Omental fat pad (tissue), 4 donors: ENCODE data around the gene SAMD11. TPM values are rescaled to one million over a fixed set of nuclear protein-coding genes. Genes with fewer than 3 reads are reported as not detected.

ENCODE experiments used
- ATAC-seq: fragments of 150-250 bp; one replicate; pipeline ENCODE4 v1.9.1; 2016; ENCODE audit warnings: mild to moderate bottlenecking, moderate library complexity; ENCODE audit not compliant: low FRiP score
- DNase-seq: peaks from one replicate; pipeline ENCODE4 v3.0.0-alpha.2; 2019; ENCODE audit warnings: low spot score
- CTCF ChIP-seq, 3 donors: fragments of 450-650 bp; IDR thresholded peaks; one replicate each; pipeline ENCODE4 v1.5.1; 2016 to 2017; ENCODE audit warnings: antibody characterized with exemption in 3 of 3, mild to moderate bottlenecking in 3 of 3, moderate library complexity in 2 of 3
- total RNA-seq, 4 donors: library from RNA; depleted of rRNA; stranded (reverse); fragments of >200 nt; gene quantifications; one replicate each; pipeline ENCODE4 v1.1.0, GENCODE V29; 2016

SAMD11 gene
- total RNA-seq, 4 donors from 2014 or later: 0.96 to 7.7 (median 1.3) TPM

- DNase-seq (no peak), ATAC-seq (no peak)
- TF ChIP-seq CTCF (IDR thresholded peaks at IDR 0.05): no peak
These were observed 31.2 kb downstream of the SAMD11 start for GRCh38 chr1:954927-955326.

GRCh38 chr1:955474-955873 lies 31.8 kb downstream of the SAMD11 start:
- no peak for DNase-seq
- ATAC-seq: no peak
- TF ChIP-seq CTCF (IDR thresholded peaks at IDR 0.05): no peak

- no peak for TF ChIP-seq CTCF (IDR thresholded peaks at IDR 0.05)
- no peak for ATAC-seq
- no peak for DNase-seq
These were observed 32.9 kb downstream of the SAMD11 start for GRCh38 chr1:956636-957035.

GRCh38 chr1:958823-959730 lies 35.4 kb downstream of the SAMD11 start, which contains the start of gene NOC2L:
Gene NOC2L (minus strand): TSS chr1:959256. CDS start chr1:959240, 16 bp downstream.
- ATAC-seq: peak; percentile 88
- peak; percentile 76 for DNase-seq

GRCh38 chr1:959731-960362 lies 36.1 kb downstream of the SAMD11 start:
- no peak for DNase-seq
- no peak for TF ChIP-seq CTCF (IDR thresholded peaks at IDR 0.05)
- ATAC-seq: no peak

More at GRCh38 chr1:958823-959730, 35.4 kb downstream of the SAMD11 start, which contains the start of gene NOC2L:
- no peak for TF ChIP-seq CTCF (IDR thresholded peaks at IDR 0.05)

GRCh38 chr1:960363-961131 lies 36.8 kb downstream of the SAMD11 start, which contains the start of gene KLHL17:
Gene KLHL17 (plus strand): TSS chr1:960584. CDS start chr1:960694, 110 bp downstream.
- no peak for DNase-seq
- peak; percentile 38 for ATAC-seq
- TF ChIP-seq CTCF (IDR thresholded peaks at IDR 0.05): no peak
